HepG2 (cell line): ENCODE data around the gene MX2. TPM values are rescaled to one million over a fixed set of nuclear protein-coding genes. Genes with fewer than 3 reads are reported as not detected.

Experiments used
- ATAC-seq: fragments of 200-7000 bp; cut with Tn5 transposase; 3 replicates; pipeline ENCODE4 v1.9.1; 2020; ENCODE audit warnings: mild to moderate bottlenecking, moderate library complexity
- Bru-seq: library from RNA; stranded (reverse); fragments of 400-500 nt; gene quantifications from one replicate; lab custom pipeline; 2021; lab: Mats Ljungman, UMichigan
- BruChase-seq, 2 experiments: library from RNA; stranded (reverse); fragments of 400-500 nt; gene quantifications; one replicate each; lab custom pipeline; 2021; lab: Mats Ljungman, UMichigan
- BruUV-seq: library from RNA; stranded (reverse); fragments of 400-500 nt; replicated peaks from 2 replicates; lab custom pipeline; 2021; lab: Mats Ljungman, UMichigan
- CTCF ChIA-PET: fragments of 300-600 bp; formaldehyde crosslinking; extraction: SDS; loops from one replicate; lab custom pipeline; 2021; ENCODE audit warnings: low total read pairs, inconsistent platforms, low intra/inter-chr PET ratio; lab: Yijun Ruan, JAX
- POLR2A ChIA-PET: fragments of 350-600 bp; sonication (Branson Sonifier 250); formaldehyde crosslinking; loops from one replicate; lab custom pipeline; 2020; ENCODE audit warnings: antibody characterized with exemption, inconsistent platforms; lab: Yijun Ruan, JAX
- DNase-seq: peaks from one replicate; pipeline ENCODE4 v3.0.0-alpha.2; 2015; ENCODE audit warnings: low spot score
- FAIRE-seq: peaks from 3 replicates; lab custom pipeline; 2011; peaks lifted over from hg19 to GRCh38; lab: Jason Lieb, UNC
- H2AFZ ChIP-seq: one replicate; pipeline ENCODE4 v1.6.1; 2011; ENCODE audit warnings: low read length, inconsistent platforms
- H3K27ac ChIP-seq: fragments of 300-600 bp; 3 replicates; pipeline ENCODE4 v1.8.0; 2011; ENCODE audit warnings: mixed run types, mild to moderate bottlenecking, mixed read lengths, low read length, inconsistent platforms; ENCODE audit not compliant: insufficient read depth; ENCODE audit errors: extremely low read length
- H3K27me3 ChIP-seq, 2 experiments: fragments of 200-600 bp in 1 of 2; 2 replicates in 1 of 2; 3 replicates in 1 of 2; pipeline versions ENCODE4 v1.6.0 to v1.8.0; 2011; ENCODE audit warnings: low read length in 2 of 2, mild to moderate bottlenecking in 2 of 2, moderate library complexity in 2 of 2, inconsistent platforms in 1 of 2; ENCODE audit not compliant: insufficient read depth in 2 of 2, control insufficient read depth in 1 of 2
- H3K36me3 ChIP-seq, 2 experiments: fragments of 200-600 bp in 1 of 2; replicated peaks in 1 of 2; 2 replicates in 1 of 2; 3 replicates in 1 of 2; pipeline versions ENCODE4 v1.5.1 to v1.8.0; 2011; ENCODE audit warnings: low read length in 2 of 2, inconsistent platforms in 1 of 2; ENCODE audit not compliant: insufficient read depth in 2 of 2, control insufficient read depth in 1 of 2
- H3K4me1 ChIP-seq: 2 replicates; pipeline ENCODE4 v1.5.1; 2012; ENCODE audit warnings: low read length, inconsistent platforms; ENCODE audit not compliant: insufficient read depth
- H3K4me2 ChIP-seq: 2 replicates; pipeline ENCODE4 v1.6.0; 2011; ENCODE audit warnings: low read depth, low read length, inconsistent platforms
- H3K4me3 ChIP-seq, 3 experiments: fragments of 200-600 bp in 1 of 3; sonication (generic), shearing (Covaris generic) in 1 of 3; replicated peaks in 1 of 3; 2 replicates each; pipeline ENCODE4 v1.5.1; 2011 to 2016; ENCODE audit warnings: low read length in 3 of 3, inconsistent platforms in 2 of 3, low read depth in 2 of 3, mild to moderate bottlenecking in 2 of 3, control low read depth in 1 of 3, mixed read lengths in 1 of 3; ENCODE audit not compliant: insufficient read depth in 1 of 3
- H3K79me2 ChIP-seq: one replicate; pipeline ENCODE4 v1.6.1; 2011; ENCODE audit warnings: low read length, inconsistent platforms; ENCODE audit not compliant: insufficient read depth
- H3K9ac ChIP-seq: 2 replicates; pipeline ENCODE4 v1.6.0; 2011; ENCODE audit warnings: mild to moderate bottlenecking, low read depth, low read length, inconsistent platforms; ENCODE audit not compliant: insufficient read depth
- H3K9me3 ChIP-seq: 2 replicates; pipeline ENCODE4 v1.5.1; 2012; ENCODE audit warnings: mild to moderate bottlenecking, low read length
- H4K20me1 ChIP-seq: 2 replicates; pipeline ENCODE4 v1.6.0; 2011; ENCODE audit warnings: inconsistent platforms, mild to moderate bottlenecking, low read length, moderate library complexity; ENCODE audit not compliant: insufficient read depth
- CREB1 ChIP-seq, 2 experiments: fragments of 450-650 bp in 1 of 2; IDR thresholded peaks; 2 replicates each; pipeline ENCODE4 v1.6.1; 2016 to 2017; ENCODE audit warnings: control low read depth in 1 of 2, mild to moderate bottlenecking in 1 of 2, missing compliant biosample characterization in 1 of 2, missing genetic modification characterization in 1 of 2
- ETV6 ChIP-seq: sonication (generic); formaldehyde crosslinking; conservative IDR thresholded peaks from 2 replicates; pipeline ENCODE4 v1.4.0; 2020; ENCODE audit warnings: missing genetic modification reagents
- HIC2 ChIP-seq: sonication (generic); formaldehyde crosslinking; IDR thresholded peaks from 2 replicates; pipeline ENCODE4 v1.9.0; 2022; ENCODE audit warnings: low read depth, missing genetic modification reagents
- MXI1 ChIP-seq: IDR thresholded peaks from 3 replicates; pipeline ENCODE4 v1.6.1; 2012; ENCODE audit warnings: low read depth, low read length, inconsistent platforms, borderline replicate concordance
- PHF21A ChIP-seq: sonication (generic); formaldehyde crosslinking; IDR thresholded peaks from 2 replicates; pipeline ENCODE4 v1.5.0; 2020; ENCODE audit warnings: mild to moderate bottlenecking, missing genetic modification reagents
- SALL1 ChIP-seq: sonication (generic); formaldehyde crosslinking; IDR thresholded peaks from 2 replicates; pipeline ENCODE4 v1.8.0; 2022; ENCODE audit warnings: mild to moderate bottlenecking, missing genetic modification reagents
- THYN1 ChIP-seq: sonication (generic); formaldehyde crosslinking; IDR thresholded peaks from 2 replicates; pipeline ENCODE4 v1.8.1; 2023; ENCODE audit warnings: low read depth, mild to moderate bottlenecking, moderate library complexity, missing genetic modification reagents, borderline replicate concordance
- ZFP91 ChIP-seq: sonication (generic); formaldehyde crosslinking; IDR thresholded peaks from 2 replicates; pipeline ENCODE4 v1.9.0; 2022; ENCODE audit warnings: missing genetic modification reagents, mild to moderate bottlenecking, borderline replicate concordance
- ZNF460 ChIP-seq: sonication (generic); formaldehyde crosslinking; IDR thresholded peaks from 2 replicates; pipeline ENCODE4 v1.5.1; 2020; ENCODE audit warnings: missing genetic modification reagents, mild to moderate bottlenecking, borderline replicate concordance
- WGBS: methylation state at CpG from one replicate; pipeline ENCODE4 v1.1.6; 2017; ENCODE audit warnings: low lambda C conversion rate; 5-methylcytosine and 5-hydroxymethylcytosine counted together
- in situ Hi-C: cut with HindIII; loops from 2 replicates; pipeline ENCODE4 v1.10.0; 2017; ENCODE audit warnings: low pct_unique_long_range_greater_than_20kb; ENCODE audit not compliant: extremely low pct_ligation_motif_present
- intact Hi-C: fragments of 100-400 bp; cut with micrococcal nuclease; formaldehyde crosslinking; loops from one replicate; pipeline ENCODE4 v1.10.0; 2022; ENCODE audit not compliant: unreplicated experiment
- long read RNA-seq, 2 experiments: library from RNA in 1 of 2; library from polyadenylated mRNA in 1 of 2; stranded (forward) in 1 of 2; unstranded in 1 of 2; transcript quantifications; one replicate each; pipeline ENCODE4 v2.0.0, GENCODE V29; 2019 to 2022
- polyA minus RNA-seq, 3 experiments: library from RNA; depleted of rRNA, polyadenylated mRNA; stranded (reverse); fragments of >200 nt; gene quantifications; 2 replicates each; pipeline ENCODE4 v1.2.3, GENCODE V29; 2011; ENCODE audit warnings: low replicate concordance in 1 of 3
- polyA plus RNA-seq, 8 experiments: library from polyadenylated mRNA; depleted of rRNA in 3 of 8; stranded (reverse) in 7 of 8; unstranded in 1 of 8; fragments of >200 nt; fragmentation: Illumina TruSeq in 4 of 8; extraction: Trizol in 4 of 8; gene quantifications; 2 replicates each; pipeline versions ENCODE4 v1.2.1 to v1.2.3, GENCODE V29; 2011 to 2016; ENCODE audit warnings: low read depth in 4 of 8, missing spikeins in 1 of 8, mixed read lengths in 1 of 8; ENCODE audit not compliant: insufficient read depth in 1 of 8
- total RNA-seq, 5 experiments: library from RNA; depleted of rRNA; stranded (reverse); fragments of >200 nt; fragmentation: Illumina TruSeq; extraction: Trizol; gene quantifications; 2 replicates each; pipeline ENCODE4 v1.2.3, GENCODE V29; 2016; ENCODE audit warnings: low read depth in 1 of 5

Gene MX2
- 35.7 and 46.9 TPM in 2 replicates for total RNA-seq (2016; rRNA removed; fragmentation: Illumina TruSeq; extraction: Trizol)
- total RNA-seq (2016; cell fraction: cytosol; rRNA removed; fragmentation: Illumina TruSeq; extraction: Trizol; ENCODE audit: low read depth): 13.1 and 13.9 TPM in 2 replicates
- total RNA-seq (2016; cell fraction: insoluble cytoplasmic fraction; rRNA removed; fragmentation: Illumina TruSeq; extraction: Trizol): 36.0 and 40.4 TPM in 2 replicates
- 49.7 and 53.9 TPM in 2 replicates for total RNA-seq (2016; cell fraction: membrane; rRNA removed; fragmentation: Illumina TruSeq; extraction: Trizol)
- 22.1 and 28.5 TPM in 2 replicates for total RNA-seq (2016; cell fraction: nucleus; rRNA removed; fragmentation: Illumina TruSeq; extraction: Trizol)
- polyA plus RNA-seq (2011; rRNA removed): 24.0 and 26.3 TPM in 2 replicates
- 19.7 and 23.1 TPM in 2 replicates for polyA plus RNA-seq (2011; cell fraction: cytosol; rRNA removed)
- 20.8 and 25.8 TPM in 2 replicates for polyA plus RNA-seq (2011; cell fraction: nucleus; rRNA removed)
- polyA plus RNA-seq (2012): 21.5 and 22.7 TPM in 2 replicates
- 15.4 and 17.8 TPM in 2 replicates for polyA plus RNA-seq (2016; cell fraction: cytosol; fragmentation: Illumina TruSeq; extraction: Trizol; ENCODE audit: low read depth)
- polyA plus RNA-seq (2016; cell fraction: insoluble cytoplasmic fraction; fragmentation: Illumina TruSeq; extraction: Trizol; ENCODE audit: low read depth): 34.6 and 40.6 TPM in 2 replicates
- 37.5 and 39.1 TPM in 2 replicates for polyA plus RNA-seq (2016; cell fraction: membrane; fragmentation: Illumina TruSeq; extraction: Trizol; ENCODE audit: low read depth)
- polyA plus RNA-seq (2016; cell fraction: nucleus; fragmentation: Illumina TruSeq; extraction: Trizol; ENCODE audit: insufficient read depth, low read depth): 26.6 and 29.1 TPM in 2 replicates
- polyA minus RNA-seq (2011; rRNA and poly(A)+ RNA removed; ENCODE audit: low replicate concordance): 0.21 and 25.1 TPM in 2 replicates
- polyA minus RNA-seq (2011; cell fraction: cytosol; rRNA and poly(A)+ RNA removed): 15.5 and 16.9 TPM in 2 replicates
- 45.6 and 52.1 TPM in 2 replicates for polyA minus RNA-seq (2011; cell fraction: nucleus; rRNA and poly(A)+ RNA removed)
- Bru-seq, nascent RNA: percentile 64 among the genes with signal in this experiment
- BruChase-seq, experiment 1, labeled RNA remaining after a 6-hour chase: percentile 64 among the genes with signal in this experiment
- BruChase-seq, experiment 2, labeled RNA remaining after a 2-hour chase: percentile 65 among the genes with signal in this experiment
- long read RNA-seq, experiment 1, partial matches to known transcripts: 6 of 14 reads
- long read RNA-seq, experiment 1, other reads (novel, unspliced or antisense): 8 of 14 reads
- long read RNA-seq, experiment 2, partial matches to known transcripts: 13 of 48 reads
- long read RNA-seq, experiment 2, other reads (novel, unspliced or antisense): 33 of 48 reads

- peak; percentile 19 for ATAC-seq
- TF ChIP-seq ETV6: no peak
- 0 out of 3 replicates have a peak, but pooled peaks have one; percentile 16 for TF ChIP-seq MXI1
- TF ChIP-seq SALL1 (CRISPR knock-in tag): 0 out of 2 replicates have a peak, but pooled peaks have one; percentile 27
- TF ChIP-seq CREB1 (IDR thresholded peaks at IDR 0.05): peak; percentile 73
- no peak for TF ChIP-seq CREB1 (CRISPR knock-in tag; IDR thresholded peaks at IDR 0.05)
- 0 out of 2 replicates have a peak, but pooled peaks have one; percentile 16 for TF ChIP-seq ZFP91 (CRISPR knock-in tag)
- no peak for TF ChIP-seq ZNF460
- TF ChIP-seq HIC2: 0 out of 2 replicates have a peak, but pooled peaks have one; percentile 4
- no peak for TF ChIP-seq THYN1
- 0 out of 2 replicates have a peak, but pooled peaks have one; percentile 21 for TF ChIP-seq PHF21A
Measured at GRCh38 chr21:41361786-41362604, at the start of gene MX2. MX2 (plus strand) TSS chr21:41362027; CDS start chr21:41376907, 14,880 bp downstream.

More at GRCh38 chr21:41361786-41362604, at the start of gene MX2:
- Histone ChIP-seq H3K27me3 (no peaks in the 10 kb centered on the region), H3K27ac (peak within 1 kb of the TSS; percentile 15), H3K4me2 (peak within 1 kb of the TSS; percentile 80), H3K79me2 (no peaks in the 10 kb centered on the region), H3K36me3 (0 out of 5 replicates have a peak, but pooled peaks cover 0 to 2% of the 10 kb centered on the region in 2 experiments), H2AFZ (no peak within 1 kb of the TSS), H3K9me3 (no peaks in the 10 kb centered on the region), H3K4me1 (peaks cover 64% of the 10 kb centered on the region), H4K20me1 (no peaks in the 10 kb centered on the region), H3K4me3 (peak within 1 kb of the TSS; percentile 32 to 65 (median 41)), H3K9ac (peak within 1 kb of the TSS; percentile 47)
- intact Hi-C loops: loop anchor here (2.0 kb wide), 1 partner anchor 39 kb away; no protein-coding TSS in a partner anchor
- CTCF ChIA-PET: interaction anchor here (3.2 kb wide), 1 partner anchor 79 kb away, joined by 35 read pairs; no protein-coding TSS in a partner anchor
- peak; percentile 35 for DNase-seq
- 37% methylated on average over 17 of the region's 24 CpGs for WGBS
- in situ Hi-C loops: loop anchor here (5.0 kb wide), 1 partner anchor 75 kb away; no protein-coding TSS in a partner anchor
- POLR2A ChIA-PET: interaction anchor here (1.0 to 2.6 kb wide), 5 partner anchors 8 to 79 kb away, joined by 3 to 18 read pairs (median 11); partner anchors contain the start of gene FAM3B
- FAIRE-seq: no peak
- BruUV-seq: no TSS peak
